ENCODE data around the gene GNB5.

GNB5 gene

GRCh38 chr15:52109559-52110451 lies 81.4 kb downstream of the GNB5 start:
- peaks cover 37% of the 10 kb centered on the region for H3K27me3 ChIP-seq (ENCODE audit: control insufficient read depth, insufficient read depth, low read length)
- H3K36me3 ChIP-seq (ENCODE audit: control insufficient read depth, insufficient read depth, low read length) = no peaks in the 10 kb centered on the region
- H3K4me1 ChIP-seq (ENCODE audit: control insufficient read depth, insufficient read depth, low read length) = peaks cover 7% of the 10 kb centered on the region
- no peak overlapping the region for H3K27ac ChIP-seq (ENCODE audit: low read depth, low read length)
- no peak overlapping the region for H3K4me3 ChIP-seq (ENCODE audit: low read depth, low read length)
- H3K9ac ChIP-seq (ENCODE audit: low read depth, low read length) = no peak overlapping the region
- no peaks in the 10 kb centered on the region for H3K9me3 ChIP-seq (ENCODE audit: control insufficient read depth, insufficient read depth, low read length)

- Histone ChIP-seq H3K4me3 (ENCODE audit: low read depth, low read length) (no peak overlapping the region), H3K27ac (ENCODE audit: low read depth, low read length) (no peak overlapping the region)
Observed at GRCh38 chr15:52107238-52107637, 84.0 kb downstream of the GNB5 start.

GRCh38 chr15:52106641-52107040 lies 84.6 kb downstream of the GNB5 start:
- Histone ChIP-seq H3K27ac (ENCODE audit: low read depth, low read length) (no peak overlapping the region), H3K9ac (ENCODE audit: low read depth, low read length) (no peak overlapping the region), H3K27me3 (ENCODE audit: control insufficient read depth, insufficient read depth, low read length) (peaks cover 8% of the 10 kb centered on the region), H3K36me3 (ENCODE audit: control insufficient read depth, insufficient read depth, low read length) (no peaks in the 10 kb centered on the region), H3K4me3 (ENCODE audit: low read depth, low read length) (no peak overlapping the region), H3K9me3 (ENCODE audit: control insufficient read depth, insufficient read depth, low read length) (no peaks in the 10 kb centered on the region), H3K4me1 (ENCODE audit: control insufficient read depth, insufficient read depth, low read length) (peaks cover 10% of the 10 kb centered on the region)

More at GRCh38 chr15:52107238-52107637, 84.0 kb downstream of the GNB5 start:
- no peak overlapping the region for H3K9ac ChIP-seq (ENCODE audit: low read depth, low read length)
- H3K27me3 ChIP-seq (ENCODE audit: control insufficient read depth, insufficient read depth, low read length) = peaks cover 14% of the 10 kb centered on the region
- no peaks in the 10 kb centered on the region for H3K36me3 ChIP-seq (ENCODE audit: control insufficient read depth, insufficient read depth, low read length)
- peaks cover 10% of the 10 kb centered on the region for H3K4me1 ChIP-seq (ENCODE audit: control insufficient read depth, insufficient read depth, low read length)
- no peaks in the 10 kb centered on the region for H3K9me3 ChIP-seq (ENCODE audit: control insufficient read depth, insufficient read depth, low read length)

GRCh38 chr15:52105846-52106245 lies 85.3 kb downstream of the GNB5 start:
- no peak overlapping the region for H3K27ac ChIP-seq (ENCODE audit: low read depth, low read length)

GRCh38 chr15:52104532-52105004 lies 86.6 kb downstream of the GNB5 start:
- Histone ChIP-seq H3K36me3 (ENCODE audit: control insufficient read depth, insufficient read depth, low read length) (no peaks in the 10 kb centered on the region), H3K27ac (ENCODE audit: low read depth, low read length) (no peak overlapping the region), H3K9ac (ENCODE audit: low read depth, low read length) (no peak overlapping the region), H3K4me3 (ENCODE audit: low read depth, low read length) (no peak overlapping the region), H3K9me3 (ENCODE audit: control insufficient read depth, insufficient read depth, low read length) (no peaks in the 10 kb centered on the region), H3K27me3 (ENCODE audit: control insufficient read depth, insufficient read depth, low read length) (no peaks in the 10 kb centered on the region), H3K4me1 (ENCODE audit: control insufficient read depth, insufficient read depth, low read length) (peaks cover 7% of the 10 kb centered on the region)

More at GRCh38 chr15:52105846-52106245, 85.3 kb downstream of the GNB5 start:
- Histone ChIP-seq H3K36me3 (ENCODE audit: control insufficient read depth, insufficient read depth, low read length) (no peaks in the 10 kb centered on the region), H3K4me3 (ENCODE audit: low read depth, low read length) (no peak overlapping the region), H3K9me3 (ENCODE audit: control insufficient read depth, insufficient read depth, low read length) (no peaks in the 10 kb centered on the region), H3K27me3 (ENCODE audit: control insufficient read depth, insufficient read depth, low read length) (0 out of 2 replicates have a peak, but pooled peaks cover 3% of the 10 kb centered on the region), H3K4me1 (ENCODE audit: control insufficient read depth, insufficient read depth, low read length) (peaks cover 10% of the 10 kb centered on the region), H3K9ac (ENCODE audit: low read depth, low read length) (no peak overlapping the region)

- Histone ChIP-seq H3K27me3 (ENCODE audit: control insufficient read depth, insufficient read depth, low read length) (no peaks in the 10 kb centered on the region), H3K4me3 (ENCODE audit: low read depth, low read length) (no peak overlapping the region), H3K27ac (ENCODE audit: low read depth, low read length) (no peak overlapping the region), H3K9ac (ENCODE audit: low read depth, low read length) (no peak overlapping the region), H3K36me3 (ENCODE audit: control insufficient read depth, insufficient read depth, low read length) (no peaks in the 10 kb centered on the region), H3K4me1 (ENCODE audit: control insufficient read depth, insufficient read depth, low read length) (0 out of 2 replicates have a peak, but pooled peaks cover 4% of the 10 kb centered on the region), H3K9me3 (ENCODE audit: control insufficient read depth, insufficient read depth, low read length) (no peaks in the 10 kb centered on the region)
Observed at GRCh38 chr15:52103217-52104207, 87.7 kb downstream of the GNB5 start.

GRCh38 chr15:52102463-52102862 lies 88.7 kb downstream of the GNB5 start:
- H3K27ac ChIP-seq (ENCODE audit: low read depth, low read length) = no peak overlapping the region
- H3K4me1 ChIP-seq (ENCODE audit: control insufficient read depth, insufficient read depth, low read length) = 0 out of 2 replicates have a peak, but pooled peaks cover 4% of the 10 kb centered on the region
- no peak overlapping the region for H3K4me3 ChIP-seq (ENCODE audit: low read depth, low read length)
- H3K9me3 ChIP-seq (ENCODE audit: control insufficient read depth, insufficient read depth, low read length) = no peaks in the 10 kb centered on the region
- no peak overlapping the region for H3K9ac ChIP-seq (ENCODE audit: low read depth, low read length)
- no peaks in the 10 kb centered on the region for H3K27me3 ChIP-seq (ENCODE audit: control insufficient read depth, insufficient read depth, low read length)
- H3K36me3 ChIP-seq (ENCODE audit: control insufficient read depth, insufficient read depth, low read length) = no peaks in the 10 kb centered on the region

- Histone ChIP-seq H3K27ac (ENCODE audit: low read depth, low read length) (no peak overlapping the region), H3K4me3 (ENCODE audit: low read depth, low read length) (no peak overlapping the region), H3K36me3 (ENCODE audit: control insufficient read depth, insufficient read depth, low read length) (no peaks in the 10 kb centered on the region), H3K9me3 (ENCODE audit: control insufficient read depth, insufficient read depth, low read length) (no peaks in the 10 kb centered on the region), H3K4me1 (ENCODE audit: control insufficient read depth, insufficient read depth, low read length) (0 out of 2 replicates have a peak, but pooled peaks cover 4% of the 10 kb centered on the region), H3K27me3 (ENCODE audit: control insufficient read depth, insufficient read depth, low read length) (no peaks in the 10 kb centered on the region), H3K9ac (ENCODE audit: low read depth, low read length) (no peak overlapping the region)
Observed at GRCh38 chr15:52101542-52102323, 89.5 kb downstream of the GNB5 start.

GRCh38 chr15:52100807-52101442 lies 90.3 kb downstream of the GNB5 start:
- Histone ChIP-seq H3K9ac (ENCODE audit: low read depth, low read length) (no peak overlapping the region), H3K36me3 (ENCODE audit: control insufficient read depth, insufficient read depth, low read length) (no peaks in the 10 kb centered on the region), H3K27ac (ENCODE audit: low read depth, low read length) (no peak overlapping the region), H3K4me1 (ENCODE audit: control insufficient read depth, insufficient read depth, low read length) (0 out of 2 replicates have a peak, but pooled peaks cover 4% of the 10 kb centered on the region), H3K27me3 (ENCODE audit: control insufficient read depth, insufficient read depth, low read length) (no peaks in the 10 kb centered on the region), H3K9me3 (ENCODE audit: control insufficient read depth, insufficient read depth, low read length) (no peaks in the 10 kb centered on the region), H3K4me3 (ENCODE audit: low read depth, low read length) (no peak overlapping the region)
